Osteocyte (in vitro differentiated cells): ENCODE data around the gene CS. TPM values are rescaled to one million over a fixed set of nuclear protein-coding genes. Genes with fewer than 3 reads are reported as not detected.

Source experiments
- DNase-seq: peaks from one replicate; pipeline ENCODE4 v3.0.0; 2021; ENCODE audit warnings: mixed read lengths; ENCODE audit not compliant: unreplicated experiment; ENCODE audit errors: extremely low spot score
- H3K27ac Mint-ChIP-seq: one replicate; pipeline ENCODE4 v1.8.0; 2021; ENCODE audit warnings: mild to moderate bottlenecking, mixed read lengths; ENCODE audit not compliant: unreplicated experiment
- H3K27me3 Mint-ChIP-seq: one replicate; pipeline ENCODE4 v1.8.0; 2021; ENCODE audit warnings: mixed read lengths; ENCODE audit not compliant: unreplicated experiment
- H3K36me3 Mint-ChIP-seq: one replicate; pipeline ENCODE4 v1.8.0; 2021; ENCODE audit warnings: mixed read lengths; ENCODE audit not compliant: unreplicated experiment
- H3K4me1 Mint-ChIP-seq: one replicate; pipeline ENCODE4 v1.8.0; 2021; ENCODE audit warnings: mixed read lengths; ENCODE audit not compliant: unreplicated experiment
- H3K4me3 Mint-ChIP-seq: one replicate; pipeline ENCODE4 v1.8.0; 2021; ENCODE audit warnings: mild to moderate bottlenecking, moderate library complexity, mixed read lengths; ENCODE audit not compliant: unreplicated experiment
- H3K9me3 Mint-ChIP-seq: one replicate; pipeline ENCODE4 v1.8.0; 2021; ENCODE audit warnings: mixed read lengths; ENCODE audit not compliant: unreplicated experiment
- total RNA-seq: library from RNA; stranded (reverse); gene quantifications from 2 replicates; pipeline ENCODE4 v1.2.1, GENCODE V29; 2021
- TF ChIP-seq, protein P1 (sequence below): fragments of 200-600 bp; sonication (generic); IDR thresholded peaks from 2 replicates; pipeline ENCODE4 v1.5.0; 2021; ENCODE audit warnings: antibody characterized with exemption, mild to moderate bottlenecking, moderate library complexity

Gene CS
- total RNA-seq, 1 donor from 2014 or later: 199 TPM

DNA sequence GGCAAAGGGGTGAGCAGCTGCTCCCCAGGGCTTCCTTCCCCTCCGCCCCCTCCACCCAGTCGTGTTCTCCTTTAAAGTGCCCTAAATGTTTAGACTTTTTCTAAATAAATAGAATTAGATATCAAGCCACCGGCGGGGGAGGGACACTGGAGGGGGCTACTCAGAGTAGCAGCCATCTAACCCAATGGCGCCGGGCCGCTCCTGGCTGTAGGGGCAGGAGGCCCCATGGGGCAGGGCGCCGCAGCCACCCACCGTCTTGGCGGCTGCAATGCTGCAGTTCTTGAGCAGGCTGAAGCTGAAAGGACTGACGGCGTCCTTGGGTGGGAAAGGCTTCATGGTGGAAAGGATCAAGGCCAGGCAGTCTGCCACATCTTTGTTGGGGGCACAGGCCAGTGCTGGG, 57.1 kb downstream of the CS start:
- Mint-ChIP-seq H3K9me3 (no peaks in the 10 kb centered on the region), H3K27ac (no peak overlapping the region), H3K4me3 (no peak overlapping the region), H3K27me3 (no peaks in the 10 kb centered on the region), H3K4me1 (peaks cover 2% of the 10 kb centered on the region), H3K36me3 (peaks cover 35% of the 10 kb centered on the region)
- no peak for DNase-seq
- TF ChIP-seq, protein P1, sequence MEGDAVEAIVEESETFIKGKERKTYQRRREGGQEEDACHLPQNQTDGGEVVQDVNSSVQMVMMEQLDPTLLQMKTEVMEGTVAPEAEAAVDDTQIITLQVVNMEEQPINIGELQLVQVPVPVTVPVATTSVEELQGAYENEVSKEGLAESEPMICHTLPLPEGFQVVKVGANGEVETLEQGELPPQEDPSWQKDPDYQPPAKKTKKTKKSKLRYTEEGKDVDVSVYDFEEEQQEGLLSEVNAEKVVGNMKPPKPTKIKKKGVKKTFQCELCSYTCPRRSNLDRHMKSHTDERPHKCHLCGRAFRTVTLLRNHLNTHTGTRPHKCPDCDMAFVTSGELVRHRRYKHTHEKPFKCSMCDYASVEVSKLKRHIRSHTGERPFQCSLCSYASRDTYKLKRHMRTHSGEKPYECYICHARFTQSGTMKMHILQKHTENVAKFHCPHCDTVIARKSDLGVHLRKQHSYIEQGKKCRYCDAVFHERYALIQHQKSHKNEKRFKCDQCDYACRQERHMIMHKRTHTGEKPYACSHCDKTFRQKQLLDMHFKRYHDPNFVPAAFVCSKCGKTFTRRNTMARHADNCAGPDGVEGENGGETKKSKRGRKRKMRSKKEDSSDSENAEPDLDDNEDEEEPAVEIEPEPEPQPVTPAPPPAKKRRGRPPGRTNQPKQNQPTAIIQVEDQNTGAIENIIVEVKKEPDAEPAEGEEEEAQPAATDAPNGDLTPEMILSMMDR: no peak

- H3K9me3 Mint-ChIP-seq: no peaks in the 10 kb centered on the region
- H3K27ac Mint-ChIP-seq: no peak overlapping the region
- no peak overlapping the region for H3K4me3 Mint-ChIP-seq
- no peaks in the 10 kb centered on the region for H3K27me3 Mint-ChIP-seq
- H3K36me3 Mint-ChIP-seq: peaks cover 38% of the 10 kb centered on the region
- TF ChIP-seq, protein P1: no peak
- no peak for DNase-seq
- peaks cover 2% of the 10 kb centered on the region for H3K4me1 Mint-ChIP-seq
These were observed 58.5 kb downstream of the CS start for GRCh38 chr12:56241424-56242303.

GRCh38 chr12:56237552-56237951, 62.6 kb downstream of the CS start:
- Mint-ChIP-seq H3K9me3 (no peaks in the 10 kb centered on the region), H3K36me3 (peaks cover 22% of the 10 kb centered on the region), H3K4me3 (no peak overlapping the region), H3K4me1 (peaks cover 5% of the 10 kb centered on the region), H3K27me3 (no peaks in the 10 kb centered on the region), H3K27ac (no peak overlapping the region)
- TF ChIP-seq, protein P1: no peak
- DNase-seq: no peak

GRCh38 chr12:56236985-56237384, 63.1 kb downstream of the CS start:
- H3K27me3 Mint-ChIP-seq: no peaks in the 10 kb centered on the region
- no peak overlapping the region for H3K4me3 Mint-ChIP-seq
- no peak for DNase-seq
- TF ChIP-seq, protein P1: no peak
- H3K4me1 Mint-ChIP-seq: peaks cover 3% of the 10 kb centered on the region
- peaks cover 17% of the 10 kb centered on the region for H3K36me3 Mint-ChIP-seq
- no peak overlapping the region for H3K27ac Mint-ChIP-seq
- H3K9me3 Mint-ChIP-seq: no peaks in the 10 kb centered on the region

DNA sequence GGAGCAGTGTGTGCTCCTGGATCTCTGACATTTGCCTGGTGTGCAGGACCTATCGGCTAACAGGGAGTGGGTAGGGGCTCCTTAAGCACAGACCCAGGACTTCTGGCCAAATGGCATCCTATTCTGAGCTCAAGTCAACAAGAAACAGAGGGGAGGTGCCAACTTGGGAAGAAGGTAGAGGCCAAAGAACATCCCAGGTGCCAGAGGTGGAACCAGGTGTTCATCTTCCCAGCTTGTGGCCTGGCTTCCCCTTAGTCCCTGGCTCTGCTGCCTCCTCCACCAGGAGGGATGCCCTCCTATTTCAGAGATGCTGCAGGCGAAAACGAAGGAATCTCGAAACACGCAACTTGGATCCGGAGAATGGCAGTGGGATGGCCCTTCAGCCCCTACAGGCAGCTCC, 64.0 kb downstream of the CS start:
- H3K4me3 Mint-ChIP-seq: no peak overlapping the region
- H3K9me3 Mint-ChIP-seq: no peaks in the 10 kb centered on the region
- TF ChIP-seq, protein P1: no peak
- H3K27me3 Mint-ChIP-seq: no peaks in the 10 kb centered on the region
- H3K4me1 Mint-ChIP-seq: peaks cover 2% of the 10 kb centered on the region
- H3K27ac Mint-ChIP-seq: no peak overlapping the region
- no peak for DNase-seq
- H3K36me3 Mint-ChIP-seq: peaks cover 12% of the 10 kb centered on the region
